GM23248 (cell line): Measurements from ENCODE around the gene FAM228B. TPM values are rescaled to one million over a fixed set of nuclear protein-coding genes. Genes with fewer than 3 reads are reported as not detected.

Experiments used
- DNase-seq: peaks from one replicate; pipeline ENCODE4 v3.0.0-alpha.2; 2015
- H2AFZ ChIP-seq: fragments of 200-600 bp; sonication (generic); 2 replicates; pipeline ENCODE4 v1.6.1; 2016; ENCODE audit warnings: antibody characterized with exemption
- H3F3A ChIP-seq: fragments of 200-600 bp; sonication (generic); 2 replicates; pipeline ENCODE4 v1.6.1; 2016; ENCODE audit warnings: mild to moderate bottlenecking, antibody characterized with exemption, mixed run types; ENCODE audit not compliant: insufficient read depth
- H3K27ac ChIP-seq: fragments of 200-600 bp; sonication (generic); 2 replicates; pipeline ENCODE4 v1.5.1; 2016; ENCODE audit warnings: mild to moderate bottlenecking
- H3K27me3 ChIP-seq: fragments of 200-600 bp; sonication (generic); replicated peaks from 2 replicates; pipeline ENCODE4 v1.6.1; 2016; ENCODE audit warnings: mild to moderate bottlenecking; ENCODE audit not compliant: insufficient read depth
- H3K36me3 ChIP-seq: fragments of 200-600 bp; sonication (generic); 2 replicates; pipeline ENCODE4 v1.6.1; 2016; ENCODE audit warnings: low read depth, mild to moderate bottlenecking
- H3K4me1 ChIP-seq: fragments of 200-600 bp; sonication (generic); 2 replicates; pipeline ENCODE4 v1.6.1; 2016; ENCODE audit warnings: mild to moderate bottlenecking; ENCODE audit not compliant: insufficient read depth
- H3K4me2 ChIP-seq: fragments of 200-600 bp; sonication (generic); one replicate; pipeline ENCODE4 v1.6.1; 2016; ENCODE audit warnings: mild to moderate bottlenecking; ENCODE audit not compliant: unreplicated experiment
- H3K4me3 ChIP-seq: fragments of 200-600 bp; sonication (generic); 2 replicates; pipeline ENCODE4 v1.5.1; 2016; ENCODE audit warnings: mild to moderate bottlenecking
- H3K79me2 ChIP-seq: fragments of 200-600 bp; sonication (generic); 2 replicates; pipeline ENCODE4 v1.6.1; 2016; ENCODE audit warnings: mild to moderate bottlenecking; ENCODE audit not compliant: insufficient read depth
- H3K9ac ChIP-seq: fragments of 200-600 bp; sonication (generic); 2 replicates; pipeline ENCODE4 v1.6.1; 2016; ENCODE audit warnings: mild to moderate bottlenecking
- H3K9me2 ChIP-seq: fragments of 200-600 bp; sonication (generic); 2 replicates; pipeline ENCODE4 v1.6.1; 2016; ENCODE audit warnings: mixed run types, mild to moderate bottlenecking, moderate library complexity; ENCODE audit not compliant: insufficient read depth
- H3K9me3 ChIP-seq: fragments of 200-600 bp; sonication (generic); one replicate; pipeline ENCODE4 v1.6.1; 2017; ENCODE audit warnings: low read depth
- H4K20me1 ChIP-seq: fragments of 200-600 bp; sonication (generic); 2 replicates; pipeline ENCODE4 v1.6.0; 2016; ENCODE audit not compliant: insufficient read depth
- EZH2 ChIP-seq: fragments of 200-600 bp; sonication (generic); IDR thresholded peaks from 2 replicates; pipeline ENCODE4 v1.6.1; 2018; ENCODE audit warnings: antibody characterized with exemption, mild to moderate bottlenecking; ENCODE audit not compliant: insufficient read depth, poor library complexity, severe bottlenecking
- EZH2phosphoT487 ChIP-seq: fragments of 200-600 bp; sonication (generic); IDR thresholded peaks from 2 replicates; pipeline ENCODE4 v1.6.1; 2018; ENCODE audit warnings: antibody characterized with exemption, moderate library complexity, mild to moderate bottlenecking, low read depth; ENCODE audit not compliant: insufficient read depth
- WGBS, 2 experiments: methylation state at CpG; one replicate each; pipeline ENCODE4 v1.1.6; 2015 to 2017; ENCODE audit warnings: low lambda C conversion rate in 2 of 2, low coverage in 1 of 2; ENCODE audit errors: missing lambda C conversion rate in 2 of 2; 5-methylcytosine and 5-hydroxymethylcytosine counted together
- in situ Hi-C: fragments of 300-500 bp; cut with MboI; formaldehyde crosslinking; loops from 2 replicates; pipeline ENCODE4 v1.15.0; 2020
- polyA plus RNA-seq: library from polyadenylated mRNA; unstranded; fragments of >200 nt; fragmentation: Nextera tagmentation; extraction: Ambion mirVana; gene quantifications from 2 replicates; pipeline ENCODE4 v1.2.1, GENCODE V29; 2016
- total RNA-seq: library from RNA; depleted of rRNA; stranded (reverse); fragments of >200 nt; shearing (Covaris generic); gene quantifications from 2 replicates; pipeline ENCODE4 v1.2.3, GENCODE V29; 2014

FAM228B gene
- total and polyA plus RNA-seq, 2 experiments from 2014 or later: 15.1 to 22.4 TPM

- Histone ChIP-seq H3K27ac (no peak overlapping the region), H3K9ac (no peak overlapping the region), H3F3A (peaks cover 22% of the 10 kb centered on the region), H3K9me2 (no peaks in the 10 kb centered on the region), H2AFZ (no peak overlapping the region), H3K36me3 (no peaks in the 10 kb centered on the region), H3K9me3 (no peaks in the 10 kb centered on the region), H4K20me1 (no peaks in the 10 kb centered on the region), H3K27me3 (no peaks in the 10 kb centered on the region), H3K4me3 (no peak overlapping the region), H3K79me2 (no peaks in the 10 kb centered on the region), H3K4me2 (no peak overlapping the region), H3K4me1 (peaks cover 20% of the 10 kb centered on the region)
- TF ChIP-seq EZH2phosphoT487 (no peak), EZH2 (no peak)
- DNase-seq: peak; percentile 37
- WGBS, 2 experiments: 48 to 50% methylated on average over 2 of the region's 2 CpGs
- in situ Hi-C loops: no loop called here
Observed at GRCh38 chr2:24115057-24115456, 8.2 kb upstream of the FAM228B start.

DNA sequence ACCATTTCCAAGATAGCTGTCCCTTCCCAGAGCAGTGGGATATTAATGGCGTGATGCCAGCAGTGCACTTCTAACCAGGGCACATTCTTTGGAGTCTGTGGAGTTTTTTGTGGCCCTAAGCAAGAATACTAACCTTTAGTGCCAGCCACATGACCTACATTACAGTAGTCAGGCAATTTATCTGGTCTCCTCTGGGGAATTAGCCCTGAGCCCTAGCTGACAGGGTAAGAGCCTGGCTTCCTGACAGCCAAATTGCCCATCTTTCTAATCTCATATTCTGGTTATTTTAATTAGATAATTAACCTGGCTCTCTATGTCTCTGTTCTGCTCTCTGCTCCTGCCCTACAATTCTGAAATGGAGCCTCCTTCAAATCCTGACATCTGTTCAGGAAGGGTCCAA is 5.4 kb upstream of the FAM228B start:
- Histone ChIP-seq H3K9ac (no peak overlapping the region), H3K27me3 (no peaks in the 10 kb centered on the region), H3K36me3 (no peaks in the 10 kb centered on the region), H3F3A (peaks cover 19% of the 10 kb centered on the region), H3K4me1 (peaks cover 13% of the 10 kb centered on the region; the same call in 1 of the 2 replicates), H3K9me2 (no peaks in the 10 kb centered on the region), H2AFZ (no peak overlapping the region), H3K79me2 (no peaks in the 10 kb centered on the region), H3K4me3 (no peak overlapping the region), H3K27ac (no peak overlapping the region), H3K4me2 (no peak overlapping the region), H4K20me1 (no peaks in the 10 kb centered on the region), H3K9me3 (no peaks in the 10 kb centered on the region)
- 63 to 72% methylated on average over 1 of the region's 1 CpG for WGBS, 2 experiments
- DNase-seq: no peak
- TF ChIP-seq EZH2 (no peak), EZH2phosphoT487 (no peak)
- in situ Hi-C loops: no loop called here

DNA sequence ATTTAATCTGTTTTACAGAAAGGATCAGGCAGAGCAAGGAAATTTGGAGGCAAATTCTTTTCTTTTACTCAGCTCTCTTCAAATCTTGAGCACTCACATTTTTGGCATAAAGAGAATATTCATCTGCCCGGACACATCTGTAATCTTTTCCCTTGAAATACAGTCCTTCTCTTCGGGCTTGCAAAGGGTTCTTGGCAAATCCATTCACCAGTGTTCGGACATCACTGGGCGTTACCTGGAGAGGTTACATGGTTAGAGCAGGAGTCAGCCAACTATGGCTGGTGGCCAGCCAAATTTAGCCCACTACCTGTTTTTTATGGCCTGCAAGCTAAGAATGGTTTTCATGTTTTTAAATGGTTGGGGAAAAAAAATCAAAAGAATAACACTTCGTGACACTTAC is 2.2 kb upstream of the FAM228B start:
- no peak for DNase-seq
- Histone ChIP-seq H2AFZ (no peak overlapping the region), H3K4me1 (peaks cover 13% of the 10 kb centered on the region), H3K4me3 (no peak overlapping the region), H3K27ac (no peak overlapping the region), H3K4me2 (no peak overlapping the region), H3K9me2 (no peaks in the 10 kb centered on the region), H3F3A (peaks cover 8% of the 10 kb centered on the region; the same call in 1 of the 2 replicates), H3K79me2 (0 out of 2 replicates have a peak, but pooled peaks cover 6% of the 10 kb centered on the region), H4K20me1 (no peaks in the 10 kb centered on the region), H3K27me3 (no peaks in the 10 kb centered on the region), H3K9me3 (no peaks in the 10 kb centered on the region), H3K9ac (no peak overlapping the region), H3K36me3 (no peaks in the 10 kb centered on the region)
- in situ Hi-C loops: no loop called here
- TF ChIP-seq EZH2phosphoT487 (no peak), EZH2 (no peak)
- 20 to 23% methylated on average over 5 of the region's 5 CpGs for WGBS, 2 experiments

GRCh38 chr2:24121469-24121868 is 1.8 kb upstream of the FAM228B start:
- Histone ChIP-seq H3K4me3 (no peak overlapping the region), H3K27ac (no peak overlapping the region), H3K9me3 (no peaks in the 10 kb centered on the region), H3K36me3 (no peaks in the 10 kb centered on the region), H3F3A (peaks cover 10% of the 10 kb centered on the region; the same call in 1 of the 2 replicates), H3K9ac (no peak overlapping the region), H3K4me1 (peaks cover 13% of the 10 kb centered on the region), H4K20me1 (no peaks in the 10 kb centered on the region), H3K4me2 (no peak overlapping the region), H2AFZ (no peak overlapping the region), H3K79me2 (0 out of 2 replicates have a peak, but pooled peaks cover 6% of the 10 kb centered on the region), H3K9me2 (no peaks in the 10 kb centered on the region), H3K27me3 (no peaks in the 10 kb centered on the region)
- no peak for DNase-seq
- in situ Hi-C loops: no loop called here
- TF ChIP-seq EZH2 (no peak), EZH2phosphoT487 (no peak)
- WGBS, 2 experiments: 41 to 43% methylated on average over 4 of the region's 4 CpGs
